RCC 7860 (cell line): Measurements from ENCODE around the gene SASH1.
"Not testable (repeated sequence)": the region's sequence is repeated elsewhere in the genome, so short reads cannot be mapped to it uniquely, and the experiment has no call there.

ENCODE experiments used
- DNase-seq: peaks from one replicate; pipeline ENCODE4 v3.0.0-alpha.2; 2015; ENCODE audit warnings: low spot score
- FAIRE-seq: peaks from 2 replicates; lab custom pipeline; 2012; peaks lifted over from hg19 to GRCh38; lab: Jason Lieb, UNC

SASH1 gene

GRCh38 chr6:148572676-148573335, 230.2 kb downstream of the SASH1 start:
- DNase-seq (no peak), FAIRE-seq (no peak)

- FAIRE-seq (no peak), DNase-seq (no peak)
Measured at GRCh38 chr6:148573922-148574321, 231.3 kb downstream of the SASH1 start.

DNA sequence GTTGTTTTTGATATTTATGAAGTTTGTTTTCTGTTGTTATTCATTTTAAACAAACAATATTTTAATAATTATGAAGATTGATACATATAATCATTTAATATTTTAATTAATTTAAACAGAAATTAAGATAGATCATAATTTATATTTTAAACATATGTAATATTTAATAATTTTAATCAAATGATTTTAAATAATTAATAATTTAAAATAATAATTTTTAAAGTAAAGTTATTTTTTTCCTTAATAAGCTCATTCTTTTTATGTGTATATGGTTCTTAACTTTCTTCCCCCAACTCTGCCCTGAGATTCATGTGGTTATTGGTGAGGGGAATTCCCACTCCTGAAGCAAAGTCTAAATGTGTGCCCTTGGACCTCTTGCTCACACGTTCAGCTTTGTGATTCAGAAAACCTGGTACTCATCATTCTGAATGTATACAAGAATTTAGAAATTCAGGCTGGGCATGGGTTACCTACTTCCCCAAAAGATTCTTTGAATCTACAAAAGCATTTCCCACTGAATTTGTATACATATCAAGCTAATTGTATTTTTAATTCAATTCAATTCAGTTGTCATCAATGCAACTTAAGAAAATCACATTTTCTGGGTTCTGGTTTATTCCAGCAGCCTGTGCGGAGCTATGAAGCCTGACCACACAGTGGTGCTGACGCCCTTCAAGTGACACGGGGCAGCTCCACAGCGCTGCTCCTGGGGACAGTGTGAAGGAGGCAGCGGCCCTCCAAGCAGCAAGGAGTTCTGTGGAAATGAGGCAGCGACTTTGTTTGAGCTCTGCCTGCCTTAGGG, 235.2 kb downstream of the SASH1 start:
- DNase-seq: peak; percentile 65
- FAIRE-seq: peak; percentile 85

- no peak for DNase-seq
- FAIRE-seq: no peak
Measured at GRCh38 chr6:148578489-148578814, 235.8 kb downstream of the SASH1 start.

DNA sequence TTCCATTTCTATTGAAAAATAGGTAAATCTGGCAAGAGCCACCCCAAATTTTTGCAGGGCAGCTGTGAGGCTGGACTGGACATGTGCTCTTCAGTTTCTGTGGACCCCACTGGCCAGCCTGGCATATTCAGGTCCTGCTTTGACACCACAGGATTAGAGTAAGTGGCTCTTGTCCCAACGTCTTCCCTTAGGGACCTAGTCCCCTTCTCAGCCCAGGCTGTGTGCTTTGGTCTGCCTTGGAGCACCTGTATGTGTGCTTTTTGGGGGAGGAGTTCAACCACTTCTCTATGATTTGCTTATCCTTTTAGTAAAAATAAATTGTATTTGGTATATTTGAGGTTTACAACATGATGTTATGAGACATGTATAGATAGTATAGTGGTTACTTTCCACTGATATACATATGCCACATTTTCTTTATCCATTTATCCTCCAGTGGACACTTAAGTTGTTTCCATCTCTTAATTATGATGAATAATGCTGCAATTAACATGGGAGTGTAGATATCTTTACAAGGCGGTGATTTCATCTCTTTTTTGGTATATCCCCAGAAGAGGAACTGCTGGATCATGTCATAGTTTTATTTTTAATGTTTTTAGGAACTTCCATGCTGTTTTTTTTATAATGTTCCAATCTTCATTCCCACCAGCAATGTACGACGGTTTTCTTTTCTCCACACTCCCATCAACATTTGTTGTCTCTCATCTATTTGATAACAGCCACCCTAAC, 236.4 kb downstream of the SASH1 start:
- no peak for DNase-seq

DNA sequence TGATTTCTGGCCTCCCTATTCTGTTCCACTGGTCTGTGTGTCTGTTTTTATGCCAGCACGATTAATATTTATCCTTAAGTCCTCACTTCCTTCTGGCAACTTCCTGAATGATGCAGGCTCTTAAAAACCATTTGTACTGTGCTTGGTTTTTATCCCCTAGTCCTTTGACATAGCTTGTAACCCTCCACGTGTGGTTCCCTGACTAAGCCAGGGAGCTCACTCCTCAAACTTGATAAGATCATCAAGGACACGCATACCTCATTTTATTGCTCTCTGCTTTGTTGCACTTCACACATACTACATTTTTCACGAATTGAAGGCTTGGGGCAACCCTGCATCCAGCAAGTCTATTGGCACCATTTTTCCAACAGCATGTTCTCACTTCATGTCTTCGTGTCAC, 237.8 kb downstream of the SASH1 start:
- no peak for DNase-seq
- no peak for FAIRE-seq

More for the DNA sequence above, 236.4 kb downstream of the SASH1 start:
- no peak for FAIRE-seq

- no peak for FAIRE-seq
- DNase-seq: no peak
Measured at GRCh38 chr6:148583631-148584030, 241.0 kb downstream of the SASH1 start.

- not testable (repeated sequence) for FAIRE-seq, DNase-seq
Measured at GRCh38 chr6:148585641-148586040, 243.0 kb downstream of the SASH1 start.

DNA sequence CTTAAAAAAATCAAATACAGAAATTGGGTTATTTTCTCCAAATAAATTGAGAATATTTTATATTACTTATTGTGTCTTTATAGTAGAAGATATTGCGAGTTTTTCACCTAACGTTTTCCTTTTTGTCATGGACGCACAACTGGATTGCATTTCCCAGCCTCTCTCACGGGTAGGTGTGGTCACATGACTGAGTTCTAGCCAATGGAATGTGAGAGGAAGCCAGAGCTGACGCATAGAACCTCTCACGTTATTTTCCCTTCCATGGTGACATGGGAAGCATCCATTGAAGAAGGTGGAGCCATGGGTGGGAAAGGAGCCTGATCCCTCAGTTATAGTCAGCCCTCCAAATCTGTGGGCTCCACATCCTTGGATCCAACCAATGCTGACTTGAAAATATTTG, 248.2 kb downstream of the SASH1 start:
- DNase-seq (no peak), FAIRE-seq (no peak)

DNA sequence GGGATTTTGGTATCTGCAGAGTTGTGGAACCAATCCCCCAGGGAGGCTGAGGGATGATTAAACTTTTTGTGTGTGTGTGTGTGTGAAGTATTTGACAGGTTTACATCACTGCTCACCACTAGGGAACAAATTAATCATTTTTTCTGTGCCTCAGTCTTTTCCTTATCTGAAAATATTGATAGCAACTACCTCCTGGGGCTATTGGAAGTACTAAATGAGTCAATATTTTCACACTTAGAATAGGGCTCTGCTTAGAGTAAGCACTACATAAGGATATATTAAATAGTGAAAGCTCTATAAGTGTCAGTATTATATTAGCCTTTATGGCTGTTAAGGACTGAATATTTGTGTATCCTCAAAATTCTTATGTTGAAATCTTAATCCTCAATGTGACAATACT, 249.0 kb downstream of the SASH1 start:
- DNase-seq (no peak), FAIRE-seq (no peak)

DNA sequence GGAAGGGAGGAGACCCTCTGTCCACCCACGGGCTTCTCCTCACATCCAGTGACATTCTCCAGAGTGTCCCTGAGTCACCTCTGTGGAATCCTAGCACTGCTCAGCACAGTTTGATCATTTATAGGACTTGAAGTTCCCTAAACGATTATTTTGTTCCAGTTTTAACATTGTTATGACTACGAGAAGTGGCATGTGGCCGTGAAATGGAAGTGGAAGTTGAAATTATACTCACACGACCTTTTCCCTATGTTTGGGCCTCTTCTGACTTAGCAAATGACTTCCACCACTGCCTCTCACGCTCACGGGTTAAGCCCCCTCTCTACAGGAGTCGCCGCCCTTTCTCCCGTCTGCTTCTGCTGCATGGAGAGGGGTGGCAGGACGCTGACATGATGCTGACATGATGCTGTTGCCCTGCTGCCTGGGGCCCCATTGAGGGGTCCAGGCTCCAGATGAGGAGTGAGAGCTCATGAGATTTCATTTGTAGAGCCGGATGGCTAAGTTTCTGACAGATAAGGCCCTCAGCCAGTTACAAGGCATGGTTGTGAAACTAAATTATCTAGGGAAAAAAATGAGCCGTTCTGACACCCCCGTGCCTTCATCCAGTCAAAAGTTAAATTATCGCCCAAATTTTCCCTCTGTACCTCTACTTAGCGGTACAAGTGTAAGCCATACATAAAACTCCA, 250.6 kb downstream of the SASH1 start:
- FAIRE-seq (no peak), DNase-seq (peak; percentile 63)

- DNase-seq: no peak
- no peak for FAIRE-seq
Measured at GRCh38 chr6:148593813-148594170, 251.2 kb downstream of the SASH1 start.

GRCh38 chr6:148595550-148595949, 252.9 kb downstream of the SASH1 start:
- FAIRE-seq (no peak), DNase-seq (no peak)

- FAIRE-seq (no peak), DNase-seq (no peak)
Measured at GRCh38 chr6:148596891-148597455, 254.3 kb downstream of the SASH1 start.

DNA sequence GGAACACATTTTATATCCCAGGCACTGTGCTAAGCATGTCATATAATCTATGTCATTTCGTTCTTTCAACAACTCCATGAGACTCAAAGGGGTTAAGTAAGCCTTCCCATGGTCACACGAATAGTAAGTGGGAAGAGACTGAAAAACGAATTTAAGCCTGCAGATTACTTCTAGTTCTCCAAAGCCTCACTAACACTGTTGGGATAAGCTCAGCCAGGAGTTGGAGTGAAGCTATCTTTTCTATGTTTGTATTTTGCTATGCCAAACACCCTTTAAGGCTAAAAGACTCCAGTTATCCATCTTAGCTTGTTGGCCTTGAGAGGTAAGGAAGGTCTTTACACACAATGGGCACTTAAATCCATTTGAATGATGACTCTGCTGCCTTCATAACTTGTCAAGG, 256.1 kb downstream of the SASH1 start:
- FAIRE-seq (no peak), DNase-seq (no peak)

GRCh38 chr6:148599967-148600426, 257.4 kb downstream of the SASH1 start:
- FAIRE-seq (no peak), DNase-seq (no peak)
